GM12878 (cell line): ENCODE measurements around the gene SDC1. TPM values are rescaled to one million over a fixed set of nuclear protein-coding genes. Genes with fewer than 3 reads are reported as not detected.

Source experiments
- ATAC-seq: fragments of 200-7000 bp; cut with Tn5 transposase; 3 replicates; pipeline ENCODE4 v1.9.1; 2020; ENCODE audit warnings: mild to moderate bottlenecking, moderate library complexity
- Bru-seq: library from RNA; stranded (reverse); fragments of 400-500 nt; gene quantifications from one replicate; lab custom pipeline; 2021; lab: Mats Ljungman, UMichigan
- BruChase-seq, 2 experiments: library from RNA; stranded (reverse); fragments of 400-500 nt; gene quantifications; one replicate each; lab custom pipeline; 2021; lab: Mats Ljungman, UMichigan
- BruUV-seq: library from RNA; stranded (reverse); fragments of 400-500 nt; replicated peaks from 2 replicates; lab custom pipeline; 2021; lab: Mats Ljungman, UMichigan
- CTCF ChIA-PET: fragments of 300-600 bp; sonication (Branson Sonifier 250); formaldehyde crosslinking; extraction: SDS; loops from one replicate; lab custom pipeline; 2021; ENCODE audit warnings: inconsistent platforms; lab: Yijun Ruan, JAX
- POLR2A ChIA-PET: fragments of 350-600 bp; formaldehyde crosslinking; extraction: SDS; loops from one replicate; lab custom pipeline; 2021; ENCODE audit warnings: inconsistent platforms; lab: Charles Lee
- RAD21 ChIA-PET: fragments of 300-600 bp; sonication (Branson Sonifier 250); formaldehyde crosslinking; loops from one replicate; lab custom pipeline; 2023; ENCODE audit warnings: antibody characterized with exemption; ENCODE audit not compliant: unreplicated experiment; lab: Charles Lee
- SMC1A ChIA-PET: fragments of 300-600 bp; sonication (Branson Sonifier 250); formaldehyde crosslinking; loops from one replicate; lab custom pipeline; 2023; ENCODE audit not compliant: unreplicated experiment, uncharacterized antibody; lab: Charles Lee
- DNase-seq: peaks from one replicate; pipeline ENCODE4 v3.0.0-alpha.2; 2011; ENCODE audit warnings: low read depth, low spot score
- FAIRE-seq: peaks from 3 replicates; lab custom pipeline; 2011; peaks lifted over from hg19 to GRCh38; lab: Jason Lieb, UNC
- H2AFZ ChIP-seq: 2 replicates; pipeline ENCODE4 v1.6.0; 2011; ENCODE audit warnings: low read depth, low read length, control low read depth; ENCODE audit not compliant: control insufficient read depth
- H3K27ac ChIP-seq: 2 replicates; pipeline ENCODE4 v1.5.1; 2011; ENCODE audit warnings: control low read depth; ENCODE audit not compliant: control insufficient read depth, insufficient read depth
- H3K27me3 ChIP-seq, 2 experiments: replicated peaks in 1 of 2; 2 replicates each; pipeline versions ENCODE4 v1.6.0 to v1.6.1; 2011; ENCODE audit warnings: low read length in 1 of 2; ENCODE audit not compliant: control insufficient read depth in 2 of 2, insufficient read depth in 2 of 2
- H3K36me3 ChIP-seq, 2 experiments: 2 replicates each; pipeline ENCODE4 v1.5.1; 2011; ENCODE audit warnings: low read length in 1 of 2; ENCODE audit not compliant: control insufficient read depth in 2 of 2, insufficient read depth in 2 of 2
- H3K4me1 ChIP-seq: 2 replicates; pipeline ENCODE4 v1.6.1; 2011; ENCODE audit warnings: mild to moderate bottlenecking, low read length, moderate library complexity, mixed read lengths; ENCODE audit not compliant: control insufficient read depth, insufficient read depth
- H3K4me2 ChIP-seq: 2 replicates; pipeline ENCODE4 v1.6.0; 2011; ENCODE audit warnings: control low read depth; ENCODE audit not compliant: control insufficient read depth, insufficient read depth
- H3K4me3 ChIP-seq: fragments of 200-600 bp; sonication (generic); 2 replicates; pipeline ENCODE4 v1.5.1; 2016
- H3K79me2 ChIP-seq: 2 replicates; pipeline ENCODE4 v1.6.0; 2011; ENCODE audit warnings: low read length; ENCODE audit not compliant: control insufficient read depth, insufficient read depth
- H3K9ac ChIP-seq: 2 replicates; pipeline ENCODE4 v1.8.0; 2011; ENCODE audit warnings: low read length, control low read depth, mixed read lengths; ENCODE audit not compliant: control insufficient read depth, insufficient read depth
- H3K9me3 ChIP-seq: replicated peaks from 3 replicates; pipeline ENCODE4 v1.5.1; 2011; ENCODE audit warnings: mild to moderate bottlenecking, low read length; ENCODE audit not compliant: control insufficient read depth, insufficient read depth
- H4K20me1 ChIP-seq: 2 replicates; pipeline ENCODE4 v1.6.0; 2011; ENCODE audit not compliant: control insufficient read depth, insufficient read depth
- CEBPB ChIP-seq, 2 experiments: fragments of 150-350 bp in 1 of 2; IDR thresholded peaks; 2 replicates each; pipeline ENCODE4 v1.6.1; 2012 to 2014; ENCODE audit warnings: low read depth in 2 of 2, low read length in 2 of 2, borderline replicate concordance in 1 of 2, inconsistent platforms in 1 of 2
- CHD1 ChIP-seq: IDR thresholded peaks from 2 replicates; pipeline ENCODE4 v1.6.1; 2012; ENCODE audit warnings: low read depth, low read length, improper control_type of control experiment
- CHD2 ChIP-seq: IDR thresholded peaks from 2 replicates; pipeline ENCODE4 v1.6.1; 2011; ENCODE audit warnings: low read depth, low read length, improper control_type of control experiment, borderline replicate concordance
- GATAD2B ChIP-seq: fragments of 450-650 bp; conservative IDR thresholded peaks from 2 replicates; pipeline ENCODE4 v1.6.1; 2017; ENCODE audit warnings: low read depth, mild to moderate bottlenecking, moderate library complexity
- IRF4 ChIP-seq: IDR thresholded peaks from 2 replicates; pipeline ENCODE4 v1.6.1; 2011; ENCODE audit warnings: low read depth, low read length
- MAX ChIP-seq: IDR thresholded peaks from 2 replicates; pipeline ENCODE4 v1.6.1; 2012; ENCODE audit warnings: low read depth, low read length, improper control_type of control experiment
- NFYA ChIP-seq: IDR thresholded peaks from 2 replicates; pipeline ENCODE4 v1.6.1; 2011; ENCODE audit warnings: low read depth, mild to moderate bottlenecking, low read length, improper control_type of control experiment, borderline replicate concordance
- RFX5 ChIP-seq: IDR thresholded peaks from 2 replicates; pipeline ENCODE4 v1.6.1; 2011; ENCODE audit warnings: low read depth, low read length, improper control_type of control experiment
- STAT1 ChIP-seq: fragments of 450-650 bp; conservative IDR thresholded peaks from 2 replicates; pipeline ENCODE4 v1.6.1; 2014; ENCODE audit warnings: antibody characterized with exemption, mild to moderate bottlenecking
- ZBTB11 ChIP-seq: fragments of 450-650 bp; formaldehyde crosslinking; IDR thresholded peaks from 2 replicates; pipeline ENCODE4 v1.5.0; 2022; ENCODE audit warnings: mild to moderate bottlenecking, missing genetic modification characterization
- ZNF622 ChIP-seq: fragments of 450-650 bp; IDR thresholded peaks from 2 replicates; pipeline ENCODE4 v1.6.1; 2017; ENCODE audit warnings: mild to moderate bottlenecking, inconsistent platforms
- WGBS: methylation state at CpG from one replicate; pipeline ENCODE4 v1.1.6; 2016; ENCODE audit warnings: low lambda C conversion rate; ENCODE audit not compliant: insufficient replicate concordance, insufficient coverage; ENCODE audit errors: missing lambda C conversion rate; 5-methylcytosine and 5-hydroxymethylcytosine counted together
- in situ Hi-C: fragments of 300-500 bp; cut with MboI; formaldehyde crosslinking; loops from 9 replicates; pipeline ENCODE4 v1.14.3; 2018; ENCODE audit warnings: mixed read lengths
- intact Hi-C: fragments of 100-400 bp; cut with micrococcal nuclease; formaldehyde crosslinking; loops from one replicate; pipeline ENCODE4 v1.14.2; 2022; ENCODE audit not compliant: unreplicated experiment
- long read RNA-seq, 2 experiments: library from polyadenylated mRNA; unstranded; transcript quantifications; one replicate each; pipeline ENCODE4 v2.0.0, GENCODE V29; 2019 to 2020
- polyA minus RNA-seq, 3 experiments: library from RNA; depleted of rRNA, polyadenylated mRNA; stranded (reverse); fragments of >200 nt; gene quantifications; 2 replicates each; pipeline ENCODE4 v1.2.3, GENCODE V29; 2011
- polyA plus RNA-seq, 11 experiments: library from polyadenylated mRNA; depleted of rRNA in 4 of 11; unstranded in 6 of 11; stranded (reverse) in 5 of 11; fragments of >200 nt; fragmentation: Nextera tagmentation in 4 of 11; fragmentation: Illumina TruSeq in 1 of 11; extraction: Ambion mirVana in 4 of 11; extraction: Trizol in 1 of 11; gene quantifications; 1 replicate in 1 of 11; 2 replicates in 10 of 11; pipeline versions ENCODE4 v1.2.1 to v1.2.3, GENCODE V29; 2011 to 2016; ENCODE audit warnings: inconsistent platforms in 2 of 11, missing spikeins in 2 of 11, low read depth in 1 of 11
- total RNA-seq, 4 experiments: library from RNA; depleted of rRNA in 3 of 4; stranded (reverse); fragments of >200 nt in 3 of 4; fragmentation: Illumina TruSeq in 1 of 4; extraction: Trizol in 1 of 4; gene quantifications; 2 replicates each; pipeline versions ENCODE4 v1.2.1 to v1.2.3, GENCODE V29; 2013 to 2021

SDC1 gene
- total RNA-seq (2013; cell fraction: nucleolus; rRNA removed): 75.7 and 78.9 TPM in 2 replicates
- total RNA-seq (2014; rRNA removed): 25.8 and 26.6 TPM in 2 replicates
- 9.6 and 12.4 TPM in 2 replicates for total RNA-seq (2014; rRNA removed; fragmentation: Illumina TruSeq; extraction: Trizol)
- 31.0 and 33.1 TPM in 2 replicates for total RNA-seq (2021)
- 11.9 TPM for polyA plus RNA-seq (2011; ENCODE audit: low read depth)
- 13.3 and 21.5 TPM in 2 replicates for polyA plus RNA-seq (2011; rRNA removed)
- 23.5 and 34.5 TPM in 2 replicates for polyA plus RNA-seq (2011; cell fraction: cytosol; rRNA removed)
- 21.3 and 28.2 TPM in 2 replicates for polyA plus RNA-seq (2011; cell fraction: nucleus; rRNA removed)
- polyA plus RNA-seq (2012): 18.7 and 26.5 TPM in 2 replicates
- 4.4 and 7.0 TPM in 2 replicates for polyA plus RNA-seq (2014; fragmentation: Illumina TruSeq; extraction: Trizol)
- 1 to 10 TPM in 1 of 2 experiments, under 1 TPM in 1; 0.85 to 2.2 TPM for polyA plus RNA-seq (2014; fragmentation: Nextera tagmentation; extraction: Ambion mirVana)
- polyA plus RNA-seq (2014; rRNA removed): 24.4 and 25.9 TPM in 2 replicates
- 10 to 100 TPM; 33.8 to 36.8 TPM for polyA plus RNA-seq (2016; fragmentation: Nextera tagmentation; extraction: Ambion mirVana)
- 10.0 and 19.3 TPM in 2 replicates for polyA minus RNA-seq (2011; rRNA and poly(A)+ RNA removed)
- 11.2 and 11.4 TPM in 2 replicates for polyA minus RNA-seq (2011; cell fraction: cytosol; rRNA and poly(A)+ RNA removed)
- polyA minus RNA-seq (2011; cell fraction: nucleus; rRNA and poly(A)+ RNA removed): 3.4 and 5.3 TPM in 2 replicates
- Bru-seq, nascent RNA: percentile 52 among the genes with signal in this experiment
- percentile 60 among the genes with signal in this experiment for BruChase-seq, experiment 1, labeled RNA remaining after a 6-hour chase
- percentile 57 among the genes with signal in this experiment for BruChase-seq, experiment 2, labeled RNA remaining after a 2-hour chase
- long read RNA-seq, experiment 1, partial matches to known transcripts: 3 of 12 reads
- long read RNA-seq, experiment 1, other reads (novel, unspliced or antisense): 2 of 12 reads
- long read RNA-seq, experiment 2, partial matches to known transcripts: 0 of 3 reads
- long read RNA-seq, experiment 2, other reads (novel, unspliced or antisense): 3 of 3 reads

- Histone ChIP-seq H3K27ac (peak within 1 kb of the TSS; percentile 74), H3K9ac (peak within 1 kb of the TSS; percentile 76), H3K36me3 (no peaks in the 10 kb centered on the region), H3K4me2 (peak within 1 kb of the TSS; percentile 99), H2AFZ (peak within 1 kb of the TSS; percentile 77), H3K27me3 (no peaks in the 10 kb centered on the region; a peak in 1 of 4 replicates), H3K4me3 (peak within 1 kb of the TSS; percentile 84), H4K20me1 (no peaks in the 10 kb centered on the region), H3K9me3 (no peaks in the 10 kb centered on the region), H3K4me1 (peaks cover 29% of the 10 kb centered on the region), H3K79me2 (peaks cover 33% of the 10 kb centered on the region)
- in situ Hi-C loops (no loop called here), intact Hi-C loops (loop anchor here (1.0 kb wide), 1 partner anchor 90 kb away; no protein-coding TSS in a partner anchor)
- ChIA-PET POLR2A (interaction anchor here (0.6 to 1.6 kb wide), 8 partner anchors 10 to 178 kb away, joined by 3 to 5 read pairs (median 4); no protein-coding TSS in a partner anchor), RAD21 (interaction anchor here (0.6 to 7.0 kb wide), 31 partner anchors 11 to 1840 kb away, joined by 3 to 156 read pairs (median 7); partner anchors contain the start of genes LAPTM4A and MATN3), SMC1A (interaction anchor here (0.8 to 9.6 kb wide), 18 partner anchors 8 to 323 kb away, joined by 3 to 191 read pairs (median 5); partner anchors contain the start of gene TTC32), CTCF (interaction anchor here (0.6 to 7.5 kb wide), 34 partner anchors 9 to 331 kb away, joined by 3 to 284 read pairs (median 4); no protein-coding TSS in a partner anchor)
- FAIRE-seq: no peak
- WGBS: 0% methylated on average over 46 of the region's 65 CpGs
- ATAC-seq: peak; percentile 47
- DNase-seq: no peak
- BruUV-seq: no TSS peak
- TF ChIP-seq CHD1 (no peak), NFYA (no peak), IRF4 (no peak), RFX5 (no peak), GATAD2B (peak; percentile 12; the same call in 1 of the 2 replicates), ZBTB11 (CRISPR knock-in tag) (no peak), STAT1 (no peak), CEBPB (IDR thresholded peaks at IDR 0.05; ENCODE audit: borderline replicate concordance in 1 of 2, low read depth in 2 of 2, low read length in 2 of 2) (no peak), CHD2 (no peak), ZNF622 (no peak), MAX (no peak)
Measured at GRCh38 chr2:20224716-20225293, at the start of gene SDC1. SDC1 (minus strand) TSS chr2:20225130; CDS start chr2:20224867, 263 bp downstream.
